Fibroblast of mammary gland (primary cell): ENCODE data around the gene PTP4A1.
"Not testable (repeated sequence)": the region's sequence is repeated elsewhere in the genome, so short reads cannot be mapped to it uniquely, and the experiment has no call there.

ENCODE experiments used
- DNase-seq: peaks from one replicate; pipeline ENCODE4 v3.0.0-alpha.2; 2010; ENCODE audit warnings: low read depth
- H3K4me3 ChIP-seq: 2 replicates; pipeline ENCODE4 v1.5.1; 2011; ENCODE audit warnings: low read depth, mild to moderate bottlenecking, low read length, moderate library complexity; ENCODE audit not compliant: control insufficient read depth
- TF ChIP-seq, protein P1 (sequence below): conservative IDR thresholded peaks from 2 replicates; pipeline ENCODE4 v1.5.1; 2011; ENCODE audit warnings: low read depth, low read length, inconsistent platforms; ENCODE audit not compliant: control insufficient read depth, insufficient read depth

PTP4A1 gene

DNA sequence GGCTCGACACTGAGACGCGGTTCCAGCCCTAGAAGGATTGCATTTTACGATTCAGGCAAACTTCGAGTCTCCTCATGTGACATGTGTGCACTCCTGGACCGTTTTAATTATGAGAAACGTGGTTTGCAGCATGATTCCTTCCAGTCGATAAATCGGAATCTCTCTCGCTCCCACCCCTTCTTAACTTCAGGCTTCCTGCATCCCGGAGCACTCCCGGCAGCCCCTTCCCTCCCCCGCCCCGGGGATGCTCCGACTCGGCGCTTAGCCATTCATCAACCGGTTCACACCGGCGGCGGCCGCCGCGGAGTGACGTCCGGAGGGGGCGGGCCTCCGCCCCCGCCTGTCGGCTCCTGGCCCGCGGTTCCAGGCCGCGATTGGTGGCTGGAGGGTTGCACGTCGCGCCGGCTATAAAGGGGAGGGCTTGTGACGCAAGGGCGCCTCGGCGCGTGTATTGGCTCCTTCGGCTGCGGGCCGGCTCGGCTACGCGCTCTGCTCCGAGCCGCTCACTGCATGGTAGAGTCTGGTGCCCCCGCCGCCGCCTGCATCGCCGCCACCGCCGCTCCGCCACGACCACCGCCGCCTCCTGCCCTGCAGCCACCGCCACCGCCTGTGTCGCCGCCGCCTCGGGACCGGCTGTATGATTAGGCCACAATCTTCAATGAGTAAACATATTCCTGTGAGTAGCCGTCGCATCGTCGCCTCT, at the start of gene PTP4A1, which contains the start of gene LOC128125822:
Gene PTP4A1 (plus strand): TSS at position 437 of the 703 bp plus-strand sequence. CDS start 4,401 bp downstream, outside the sequence.
Gene LOC128125822 (plus strand): TSS at position 437 of the 703 bp plus-strand sequence.
- TF ChIP-seq, protein P1, sequence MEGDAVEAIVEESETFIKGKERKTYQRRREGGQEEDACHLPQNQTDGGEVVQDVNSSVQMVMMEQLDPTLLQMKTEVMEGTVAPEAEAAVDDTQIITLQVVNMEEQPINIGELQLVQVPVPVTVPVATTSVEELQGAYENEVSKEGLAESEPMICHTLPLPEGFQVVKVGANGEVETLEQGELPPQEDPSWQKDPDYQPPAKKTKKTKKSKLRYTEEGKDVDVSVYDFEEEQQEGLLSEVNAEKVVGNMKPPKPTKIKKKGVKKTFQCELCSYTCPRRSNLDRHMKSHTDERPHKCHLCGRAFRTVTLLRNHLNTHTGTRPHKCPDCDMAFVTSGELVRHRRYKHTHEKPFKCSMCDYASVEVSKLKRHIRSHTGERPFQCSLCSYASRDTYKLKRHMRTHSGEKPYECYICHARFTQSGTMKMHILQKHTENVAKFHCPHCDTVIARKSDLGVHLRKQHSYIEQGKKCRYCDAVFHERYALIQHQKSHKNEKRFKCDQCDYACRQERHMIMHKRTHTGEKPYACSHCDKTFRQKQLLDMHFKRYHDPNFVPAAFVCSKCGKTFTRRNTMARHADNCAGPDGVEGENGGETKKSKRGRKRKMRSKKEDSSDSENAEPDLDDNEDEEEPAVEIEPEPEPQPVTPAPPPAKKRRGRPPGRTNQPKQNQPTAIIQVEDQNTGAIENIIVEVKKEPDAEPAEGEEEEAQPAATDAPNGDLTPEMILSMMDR = no peak
- peak within 1 kb of the TSS; percentile 84 for H3K4me3 ChIP-seq
- peak; percentile 96 for DNase-seq

DNA sequence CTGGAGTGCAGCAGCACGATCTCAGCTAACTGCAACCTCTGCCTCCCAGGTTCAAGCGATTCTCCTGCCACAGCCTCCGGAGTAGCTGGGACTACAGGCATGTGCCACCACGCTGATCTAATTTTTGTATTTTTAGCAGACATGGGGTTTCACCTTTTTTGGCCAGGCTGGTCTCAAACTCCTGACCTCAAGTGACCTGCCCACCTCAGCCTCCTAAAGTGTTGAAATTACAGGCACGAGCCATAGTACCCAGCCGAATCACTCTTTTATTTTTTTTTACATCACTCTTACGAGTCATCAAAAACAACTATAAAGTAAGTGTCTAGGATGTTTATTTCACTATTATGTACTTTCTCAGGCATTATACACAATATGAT, 49.4 kb upstream of the PTP4A1 start:
- not testable (repeated sequence) for H3K4me3 ChIP-seq
- peak; percentile 56 for DNase-seq

DNA sequence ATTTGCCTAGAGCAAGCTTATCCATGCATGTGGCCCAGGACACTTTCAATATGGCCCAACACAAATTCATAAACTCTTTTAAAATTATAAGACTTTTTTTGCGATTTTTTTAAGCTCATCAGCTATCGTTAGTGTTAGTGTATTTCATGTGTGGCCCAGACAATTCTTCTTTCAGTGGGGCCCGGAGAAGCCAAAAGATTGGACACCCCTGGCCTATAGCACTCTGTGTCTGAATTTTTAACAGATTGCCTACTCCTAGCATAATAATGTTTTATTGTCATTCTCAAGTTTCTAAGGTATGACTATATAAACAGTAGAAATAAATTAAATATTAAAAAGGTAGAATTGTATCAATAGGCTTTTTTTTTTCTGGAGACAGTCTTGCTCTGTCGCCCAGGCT, 48.6 kb upstream of the PTP4A1 start:
- no peak overlapping the region for H3K4me3 ChIP-seq
- TF ChIP-seq, protein P1 = no peak
- no peak for DNase-seq

DNA sequence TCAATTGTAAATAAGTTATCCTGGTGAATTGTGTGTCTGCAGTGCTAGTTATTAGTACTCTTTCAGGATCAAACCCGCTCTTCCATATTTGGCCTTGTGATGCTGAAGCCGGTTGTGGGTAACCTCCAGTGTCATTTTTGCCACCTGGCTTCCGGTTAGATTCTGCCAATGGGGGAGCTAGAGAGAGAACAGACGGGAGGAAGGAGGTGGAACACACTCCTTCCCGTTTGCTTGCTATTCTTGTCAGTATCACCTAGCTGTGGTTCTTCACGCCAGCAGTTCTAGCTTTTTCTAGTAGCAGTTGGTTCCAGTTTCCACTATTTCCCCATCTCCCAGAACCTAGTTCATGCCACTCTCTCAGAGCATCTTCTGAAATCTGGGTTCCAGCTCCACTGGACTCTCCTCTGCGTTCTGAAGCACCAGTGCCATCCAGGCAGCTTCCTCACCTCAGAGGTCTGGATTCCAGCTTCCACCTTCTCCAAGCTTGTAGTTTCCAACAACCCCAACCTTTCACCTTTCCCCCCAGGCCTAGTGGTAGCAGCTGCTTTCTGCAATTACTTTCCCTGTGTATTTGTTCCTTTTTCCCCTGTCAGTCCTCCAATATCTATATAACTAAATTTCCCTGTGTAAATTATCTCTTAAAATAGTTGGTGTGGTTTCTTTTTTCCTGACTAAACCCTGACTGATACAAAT, 46.9 kb upstream of the PTP4A1 start:
- no peak overlapping the region for H3K4me3 ChIP-seq
- no peak for DNase-seq
- TF ChIP-seq, protein P1 = no peak

DNA sequence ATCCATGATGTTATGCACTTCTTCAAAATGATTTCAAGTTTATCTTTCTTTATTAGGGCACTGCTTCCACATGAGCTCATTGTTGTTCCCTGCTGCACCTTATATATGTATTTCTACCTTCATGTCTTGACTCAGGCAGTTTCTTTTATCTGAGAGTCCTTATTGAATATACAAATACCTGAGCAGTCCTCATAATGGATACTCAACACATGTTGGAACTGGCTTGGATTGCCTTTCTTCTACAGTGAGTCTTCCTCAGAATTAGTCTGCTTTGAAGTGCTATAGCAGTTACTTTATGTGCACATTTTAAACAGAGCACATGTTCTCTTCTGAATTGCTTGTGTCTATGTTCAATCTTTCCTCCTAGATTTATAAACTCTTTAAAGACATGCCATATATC, 45.3 kb upstream of the PTP4A1 start:
- TF ChIP-seq, protein P1 = no peak
- DNase-seq = no peak
- H3K4me3 ChIP-seq = no peak overlapping the region

DNA sequence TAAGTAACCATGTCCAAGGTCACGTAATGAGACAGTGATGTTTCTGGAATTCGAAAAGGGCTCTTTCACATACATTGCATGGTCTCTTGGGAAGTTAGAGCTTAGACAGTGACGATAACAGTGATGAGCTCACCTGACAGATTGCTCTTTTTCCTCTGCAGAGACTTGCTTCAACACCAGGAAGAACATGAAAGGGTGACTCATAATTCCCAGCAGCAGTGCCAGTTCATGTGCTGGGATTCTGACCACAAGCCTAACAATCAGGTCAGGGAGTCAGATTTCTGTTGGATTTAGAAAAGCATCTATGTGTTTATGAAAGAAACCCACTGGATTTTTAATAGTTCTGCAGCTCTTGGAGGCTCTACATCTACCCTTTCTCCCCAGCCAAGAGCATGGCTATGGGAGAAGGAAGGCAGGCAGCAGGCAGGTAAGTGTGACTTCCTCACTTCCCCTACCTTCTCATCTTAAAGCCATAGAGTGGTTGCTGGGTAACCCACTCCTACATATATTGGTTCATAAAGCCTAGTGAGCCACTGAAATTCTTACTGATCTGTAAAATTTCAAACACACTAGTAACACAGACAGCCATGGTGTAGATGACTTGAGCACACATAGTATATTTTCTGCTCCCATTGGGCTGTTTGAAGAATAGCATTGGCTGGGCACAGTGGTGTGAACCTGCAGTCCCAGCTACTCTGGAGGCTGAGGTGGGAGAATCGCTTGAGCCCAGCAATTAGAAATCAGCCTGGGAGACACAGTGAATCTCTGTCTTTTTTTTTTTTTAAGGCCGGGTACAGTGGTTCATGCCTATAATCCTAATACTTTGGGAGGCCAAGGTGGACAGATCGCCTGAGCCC, 44.4 kb upstream of the PTP4A1 start:
- DNase-seq = peak; percentile 100

More for the DNA sequence above, 44.4 kb upstream of the PTP4A1 start:
- TF ChIP-seq, protein P1 = no peak
- no peak overlapping the region for H3K4me3 ChIP-seq
